HEK293T (cell line): Measurements from ENCODE around the gene NPRL2.

Source experiments
- ARNT ChIP-seq: fragments of 450-650 bp; IDR thresholded peaks from 2 replicates; pipeline ENCODE4 v1.6.1; 2017; ENCODE audit warnings: mild to moderate bottlenecking
- BHLHE40 ChIP-seq: fragments of 450-650 bp; IDR thresholded peaks from 2 replicates; pipeline ENCODE4 v1.6.1; 2016; ENCODE audit warnings: mild to moderate bottlenecking, moderate library complexity, borderline replicate concordance
- CTBP1 ChIP-seq: fragments of 450-650 bp; IDR thresholded peaks from 2 replicates; pipeline ENCODE4 v1.6.1; 2016; ENCODE audit warnings: borderline replicate concordance
- ELF4 ChIP-seq: fragments of 450-650 bp; IDR thresholded peaks from 2 replicates; pipeline ENCODE4 v1.6.1; 2017; ENCODE audit warnings: antibody characterized with exemption
- FOXA1 ChIP-seq: fragments of 450-650 bp; IDR thresholded peaks from 2 replicates; pipeline ENCODE4 v1.6.1; 2016; ENCODE audit warnings: mild to moderate bottlenecking
- FOXK2 ChIP-seq: fragments of 450-650 bp; IDR thresholded peaks from 2 replicates; pipeline ENCODE4 v1.6.1; 2016; ENCODE audit warnings: mild to moderate bottlenecking
- FOXM1 ChIP-seq: fragments of 450-650 bp; IDR thresholded peaks from 2 replicates; pipeline ENCODE4 v1.6.1; 2017; ENCODE audit warnings: mild to moderate bottlenecking, borderline replicate concordance
- HDGF ChIP-seq: fragments of 450-650 bp; IDR thresholded peaks from 2 replicates; pipeline ENCODE4 v1.6.1; 2017; ENCODE audit warnings: antibody characterized with exemption, borderline replicate concordance
- SP1 ChIP-seq: fragments of 450-650 bp; IDR thresholded peaks from 2 replicates; pipeline ENCODE4 v1.6.1; 2017
- SUZ12 ChIP-seq: fragments of 450-650 bp; IDR thresholded peaks from 2 replicates; pipeline ENCODE4 v1.6.1; 2016; ENCODE audit warnings: mild to moderate bottlenecking
- TARDBP ChIP-seq: fragments of 450-650 bp; IDR thresholded peaks from 2 replicates; pipeline ENCODE4 v1.6.1; 2016
- TF ChIP-seq, protein P1 (sequence below): fragments of 450-650 bp; IDR thresholded peaks from 2 replicates; pipeline ENCODE4 v1.6.1; 2016

DNA sequence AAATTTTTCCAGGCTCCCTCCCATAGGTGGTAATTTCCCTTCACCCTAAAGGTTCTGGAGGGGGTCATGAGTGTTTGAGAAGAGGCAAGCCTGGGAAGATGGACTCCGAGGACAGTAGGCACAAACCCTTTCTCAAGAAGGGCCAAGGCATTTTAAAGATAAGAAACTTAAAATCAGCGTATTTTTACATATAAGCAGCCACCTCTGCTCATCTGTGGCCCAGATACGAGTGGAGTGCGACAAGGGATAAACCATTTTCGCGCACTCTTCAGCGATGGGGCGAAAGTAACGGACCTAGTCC, 10.5 kb downstream of the NPRL2 start:
- TF ChIP-seq CTBP1 (no peak), FOXA1 (no peak), FOXM1 (no peak), ARNT (no peak), FOXK2 (no peak), ELF4 (no peak), SP1 (no peak), TARDBP (no peak), BHLHE40 (no peak), SUZ12 (no peak), HDGF (no peak)
- TF ChIP-seq, protein P1, sequence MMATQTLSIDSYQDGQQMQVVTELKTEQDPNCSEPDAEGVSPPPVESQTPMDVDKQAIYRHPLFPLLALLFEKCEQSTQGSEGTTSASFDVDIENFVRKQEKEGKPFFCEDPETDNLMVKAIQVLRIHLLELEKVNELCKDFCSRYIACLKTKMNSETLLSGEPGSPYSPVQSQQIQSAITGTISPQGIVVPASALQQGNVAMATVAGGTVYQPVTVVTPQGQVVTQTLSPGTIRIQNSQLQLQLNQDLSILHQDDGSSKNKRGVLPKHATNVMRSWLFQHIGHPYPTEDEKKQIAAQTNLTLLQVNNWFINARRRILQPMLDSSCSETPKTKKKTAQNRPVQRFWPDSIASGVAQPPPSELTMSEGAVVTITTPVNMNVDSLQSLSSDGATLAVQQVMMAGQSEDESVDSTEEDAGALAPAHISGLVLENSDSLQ, result no peak
